Activated naive CD4-positive, alpha-beta T cell treated with anti-CD3 and anti-CD28 coated beads for 36 hours (primary cell): Measurements from ENCODE around the gene NR2F6. TPM values are rescaled to one million over a fixed set of nuclear protein-coding genes. Genes with fewer than 3 reads are reported as not detected.
A peak's percentile ranks its signal among the peaks of the same experiment; 100 is the strongest.

Source experiments
- CTCF ChIA-PET: fragments of 350-600 bp; sonication (Branson Sonifier 250); formaldehyde crosslinking; loops from one replicate; lab custom pipeline; 2021; ENCODE audit warnings: antibody characterized with exemption; lab: Charles Lee
- DNase-seq: peaks from one replicate; pipeline ENCODE4 v3.0.0-alpha.2; 2020
- H3K27ac Mint-ChIP-seq: one replicate; pipeline ENCODE4 v1.8.0; 2021; ENCODE audit warnings: mild to moderate bottlenecking, mixed read lengths
- H3K27me3 Mint-ChIP-seq: one replicate; pipeline ENCODE4 v1.8.0; 2021; ENCODE audit warnings: low read depth, mixed read lengths
- H3K36me3 Mint-ChIP-seq: one replicate; pipeline ENCODE4 v1.8.0; 2021; ENCODE audit warnings: low read depth, mixed read lengths
- H3K4me1 Mint-ChIP-seq: one replicate; pipeline ENCODE4 v1.8.0; 2021; ENCODE audit warnings: low read depth, mixed read lengths
- H3K4me3 Mint-ChIP-seq: one replicate; pipeline ENCODE4 v1.8.0; 2021; ENCODE audit warnings: mild to moderate bottlenecking, moderate library complexity, mixed read lengths
- H3K9me3 Mint-ChIP-seq: one replicate; pipeline ENCODE4 v1.8.0; 2021; ENCODE audit warnings: mixed read lengths
- intact Hi-C: fragments of 100-400 bp; cut with micrococcal nuclease; formaldehyde crosslinking; loops from one replicate; pipeline ENCODE4 v1.15.1; 2023
- total RNA-seq, 2 experiments: library from RNA; stranded (reverse); gene quantifications; one replicate each; pipeline ENCODE4 v1.2.3, GENCODE V29; 2021

The NR2F6 gene
- total RNA-seq, 2 experiments from 2014 or later: 5.3 to 6.0 TPM

DNA sequence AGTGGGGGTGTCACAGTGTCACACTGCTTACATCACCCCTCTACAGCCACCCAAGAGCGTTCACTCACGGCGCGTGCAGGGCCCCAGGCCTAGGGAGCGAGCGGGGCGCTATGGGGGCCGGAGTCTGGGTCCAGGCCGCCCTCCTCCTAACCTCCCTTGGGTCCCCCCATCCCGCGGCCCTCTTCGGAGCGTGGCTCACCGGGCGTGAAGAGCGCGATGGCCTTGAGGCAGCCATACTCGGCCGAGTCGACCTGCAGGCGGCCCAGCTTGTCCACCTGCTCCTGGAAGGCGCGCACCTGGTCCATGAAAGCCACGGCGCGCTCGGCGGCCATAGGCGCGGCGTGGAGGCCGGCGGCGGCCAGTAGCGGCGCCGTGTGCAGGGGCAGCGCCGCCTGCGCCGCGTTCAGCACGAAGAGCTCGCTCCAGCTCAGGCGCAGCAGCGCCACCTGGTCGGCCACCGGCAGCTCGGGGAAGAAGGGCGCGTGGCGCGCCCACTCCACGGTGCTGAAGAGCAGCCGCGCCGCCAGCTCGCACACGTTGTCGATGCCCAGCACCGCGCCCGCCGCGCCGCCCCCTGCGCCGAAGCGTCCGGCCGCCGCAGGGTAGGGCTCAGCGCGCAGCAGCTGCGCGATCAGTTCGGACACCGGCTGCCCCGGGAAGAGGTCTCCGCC, 10.3 kb downstream of the NR2F6 start:
- H3K27me3 Mint-ChIP-seq: no peaks in the 10 kb centered on the region
- peak; percentile 79 for DNase-seq
- H3K4me1 Mint-ChIP-seq: peaks cover 19% of the 10 kb centered on the region
- H3K4me3 Mint-ChIP-seq: peak overlapping the region; percentile 83
- peak overlapping the region; percentile 68 for H3K27ac Mint-ChIP-seq
- intact Hi-C loops: loop anchor here (1.0 to 5.0 kb wide), 5 partner anchors 9 to 161 kb away; partner anchors contain the start of genes HAUS8, MYO9B and OCEL1
- H3K9me3 Mint-ChIP-seq: no peaks in the 10 kb centered on the region
- CTCF ChIA-PET: interaction anchor here (0.6 to 2.0 kb wide), 6 partner anchors 9 to 155 kb away, joined by 3 to 7 read pairs (median 3); partner anchors contain the start of gene USE1
- H3K36me3 Mint-ChIP-seq: peaks cover 7% of the 10 kb centered on the region

DNA sequence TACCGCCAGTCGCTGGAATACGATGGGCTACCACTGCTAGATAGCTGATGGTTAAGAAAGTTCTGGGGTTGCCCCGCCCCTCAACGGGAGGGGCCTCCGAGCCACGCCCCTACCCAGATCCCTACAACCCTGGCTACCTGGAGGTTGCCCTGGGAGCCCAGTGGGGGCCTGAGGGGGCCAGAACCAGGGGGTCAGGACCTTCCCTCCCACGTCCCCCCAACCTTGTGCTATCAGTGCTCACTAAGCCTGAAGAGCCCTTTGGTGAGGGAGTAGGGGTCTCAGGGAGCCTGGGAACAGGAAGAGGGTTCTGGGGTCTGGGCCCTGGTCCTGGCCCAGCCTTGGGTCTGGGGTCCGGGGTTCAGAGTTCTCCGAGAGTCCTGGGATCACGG, 10.8 kb downstream of the NR2F6 start:
- Mint-ChIP-seq H3K27ac (peak overlapping the region; percentile 68), H3K4me1 (peaks cover 19% of the 10 kb centered on the region), H3K9me3 (no peaks in the 10 kb centered on the region), H3K4me3 (peak overlapping the region; percentile 83), H3K27me3 (no peaks in the 10 kb centered on the region), H3K36me3 (peaks cover 7% of the 10 kb centered on the region)
- peak; percentile 82 for DNase-seq
- intact Hi-C loops: loop anchor here (1.0 to 5.0 kb wide), 5 partner anchors 9 to 160 kb away; partner anchors contain the start of genes HAUS8, MYO9B and OCEL1
- CTCF ChIA-PET: interaction anchor here (0.6 to 2.0 kb wide), 5 partner anchors 8 to 33 kb away, joined by 3 to 7 read pairs (median 3); partner anchors contain the start of gene USE1

DNA sequence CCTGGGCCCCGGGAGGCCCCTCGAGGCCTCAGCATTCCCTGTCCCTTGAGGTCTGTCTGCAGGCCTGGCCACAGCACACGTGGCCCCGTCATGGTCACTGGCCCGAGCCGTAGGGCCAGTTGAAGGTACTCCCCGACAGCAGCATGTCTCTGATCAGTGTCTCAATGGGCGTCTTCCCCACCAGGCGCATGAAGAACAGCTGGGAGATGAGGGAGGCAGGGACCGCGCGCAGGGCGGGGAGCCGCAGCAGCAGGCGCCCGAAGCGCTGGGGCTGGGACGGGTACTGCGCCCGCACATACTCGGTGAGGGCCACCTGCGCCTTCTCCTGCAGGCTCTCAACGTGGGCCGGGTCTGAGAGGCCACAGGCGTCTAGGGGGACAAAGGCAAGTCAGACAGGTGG, 13.5 kb downstream of the NR2F6 start:
- intact Hi-C loops: no loop called here

DNA sequence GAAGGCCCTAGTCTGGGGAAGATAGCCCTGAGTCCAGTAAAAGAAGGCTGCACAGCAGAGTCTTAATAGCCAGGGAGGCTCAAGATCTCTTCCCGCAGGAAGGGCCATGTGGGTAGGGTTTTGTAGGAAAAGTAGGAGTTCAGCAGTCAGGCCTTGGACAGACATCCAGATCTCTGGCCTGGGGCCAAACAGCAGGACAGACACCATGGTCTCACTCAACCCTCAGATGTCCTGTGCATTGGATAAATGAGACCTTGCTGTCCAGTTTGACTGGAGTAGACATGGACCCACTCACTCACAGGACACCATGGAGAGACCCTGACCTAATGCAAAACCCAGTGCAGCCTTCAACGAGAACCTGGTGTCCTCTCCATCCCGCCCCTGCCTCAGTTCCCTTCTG, 15.8 kb downstream of the NR2F6 start:
- CTCF ChIA-PET: no interaction called here
- DNase-seq: no peak
- Mint-ChIP-seq H3K4me3 (no peak overlapping the region), H3K27me3 (no peaks in the 10 kb centered on the region), H3K9me3 (no peaks in the 10 kb centered on the region), H3K27ac (no peak overlapping the region), H3K36me3 (peaks cover 7% of the 10 kb centered on the region), H3K4me1 (peaks cover 24% of the 10 kb centered on the region)
- intact Hi-C loops: no loop called here

More for the DNA sequence above, 13.5 kb downstream of the NR2F6 start:
- Mint-ChIP-seq H3K4me1 (peaks cover 21% of the 10 kb centered on the region), H3K9me3 (no peaks in the 10 kb centered on the region), H3K27ac (no peak overlapping the region), H3K4me3 (no peak overlapping the region), H3K27me3 (no peaks in the 10 kb centered on the region), H3K36me3 (peaks cover 7% of the 10 kb centered on the region)
- CTCF ChIA-PET: no interaction called here
- DNase-seq: no peak

DNA sequence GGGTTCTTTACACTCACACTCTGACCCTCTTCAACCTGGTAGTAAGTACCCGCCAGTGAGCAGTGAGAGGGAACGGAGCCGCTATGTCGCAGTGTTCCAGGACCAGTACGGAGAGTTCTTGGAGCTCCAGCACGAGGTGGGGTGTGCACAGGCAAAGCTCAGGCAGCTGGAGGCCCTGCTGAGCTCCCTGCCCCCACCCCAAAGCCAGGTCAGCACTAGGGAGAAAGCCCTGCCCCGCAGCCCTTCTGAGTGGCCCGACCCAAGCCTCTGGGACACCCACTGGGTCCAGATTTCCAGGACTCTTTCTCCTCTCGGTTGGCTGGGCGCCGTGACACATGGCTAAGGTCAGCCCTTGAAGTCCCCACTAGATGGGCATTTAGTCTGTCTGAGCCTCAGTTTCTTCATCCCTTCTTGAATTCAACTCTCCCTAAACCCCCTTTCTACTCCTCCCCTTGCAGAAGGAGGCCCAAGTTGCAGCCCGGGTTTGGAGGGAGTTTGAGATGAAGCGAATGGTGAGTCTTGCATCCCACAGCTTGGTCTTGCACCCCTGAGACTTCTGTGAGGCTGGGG, 17.8 kb downstream of the NR2F6 start:
- Mint-ChIP-seq H3K4me3 (peak overlapping the region; percentile 12), H3K36me3 (peaks cover 3% of the 10 kb centered on the region), H3K9me3 (no peaks in the 10 kb centered on the region), H3K4me1 (peaks cover 10% of the 10 kb centered on the region), H3K27ac (no peak overlapping the region), H3K27me3 (no peaks in the 10 kb centered on the region)
- DNase-seq: no peak
- CTCF ChIA-PET: interaction anchor here (1.4 kb wide), 1 partner anchor 159 kb away, joined by 3 read pairs; no protein-coding TSS in a partner anchor
- intact Hi-C loops: no loop called here

DNA sequence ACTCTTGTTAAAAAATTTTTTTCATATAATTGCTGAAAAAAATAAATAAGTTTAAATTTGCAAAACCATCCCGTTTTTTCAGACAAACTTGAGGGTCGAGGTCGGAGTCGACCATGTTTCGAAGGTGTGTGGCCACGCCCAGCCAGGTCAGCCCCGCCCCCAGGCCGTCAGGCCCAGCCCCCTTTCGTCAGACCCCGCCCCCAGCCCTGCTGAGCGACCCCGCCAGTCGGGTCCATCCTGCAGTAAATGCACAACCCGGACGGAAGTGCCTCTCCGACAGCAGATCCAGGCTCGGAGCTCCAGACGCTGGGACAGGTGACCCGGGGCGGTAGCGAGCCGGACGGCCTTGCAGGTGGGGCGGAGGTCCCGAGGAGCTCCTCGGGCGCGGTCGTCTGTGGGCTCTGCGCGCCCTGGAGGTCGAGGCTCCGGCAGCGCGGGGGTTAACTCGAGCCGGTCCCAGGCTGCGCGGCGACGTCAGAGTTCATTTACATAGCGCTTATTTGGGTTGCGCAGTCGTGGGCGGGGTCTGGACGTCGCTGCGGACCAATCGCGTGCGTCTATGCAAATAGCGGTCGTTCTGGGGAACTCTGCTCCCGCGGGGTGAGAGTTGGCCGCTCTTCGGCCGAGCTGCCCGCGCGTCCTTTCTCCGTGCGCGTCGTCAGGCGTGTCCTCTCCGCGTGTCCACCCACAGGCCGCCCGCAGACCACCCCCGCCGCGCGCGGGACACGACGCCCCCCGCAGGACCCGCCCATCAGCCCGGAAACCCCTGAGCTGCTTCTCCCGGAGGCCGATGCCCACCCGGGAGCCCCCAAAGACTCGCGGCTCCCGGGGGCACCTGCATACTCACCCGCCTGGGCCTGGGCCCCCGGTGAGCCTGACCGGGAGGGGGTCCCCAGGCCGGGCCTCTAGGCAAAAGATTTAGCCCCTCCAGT, 19.5 kb downstream of the NR2F6 start, which contains the start of gene OCEL1:
Gene OCEL1, plus strand, starts transcription at position 225 of the 932 bp plus-strand sequence. Its CDS starts 22 bp downstream, at position 247.
- CTCF ChIA-PET: interaction anchor here (1.1 to 2.1 kb wide), 4 partner anchors 10 to 158 kb away, joined by 3 to 5 read pairs (median 4); no protein-coding TSS in a partner anchor
- peak within 1 kb of the TSS; percentile 83 for H3K4me3 Mint-ChIP-seq
- DNase-seq: peak; percentile 98
- H3K27me3 Mint-ChIP-seq: no peaks in the 10 kb centered on the region
- intact Hi-C loops: loop anchor here (1.0 kb wide), 7 partner anchors 9 to 329 kb away; partner anchors contain the start of genes BABAM1, COLGALT1, DDA1 and HAUS8
- H3K9me3 Mint-ChIP-seq: no peaks in the 10 kb centered on the region
- peak within 1 kb of the TSS; percentile 90 for H3K27ac Mint-ChIP-seq
- no peaks in the 10 kb centered on the region for H3K36me3 Mint-ChIP-seq
- H3K4me1 Mint-ChIP-seq: peaks cover 5% of the 10 kb centered on the region

DNA sequence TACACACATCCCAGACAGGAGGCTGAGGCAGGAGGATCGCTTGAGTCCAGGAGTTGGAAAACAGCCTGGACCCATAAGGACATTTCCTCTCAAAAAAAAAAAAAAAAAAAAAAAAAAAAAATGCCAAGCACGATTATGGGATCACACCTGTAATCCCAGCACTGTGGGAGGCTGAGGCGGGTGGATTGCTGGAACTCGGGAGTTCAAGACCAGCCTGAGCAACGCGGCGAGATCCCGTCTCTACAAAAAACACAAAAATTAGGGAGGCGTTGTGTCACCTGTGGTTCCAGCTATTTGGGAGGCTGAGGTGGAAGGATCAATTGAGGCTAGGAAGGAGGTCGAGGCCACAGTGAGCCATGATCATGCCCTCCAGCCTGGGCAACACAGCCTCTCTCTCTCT, 20.7 kb downstream of the NR2F6 start:
- H3K4me1 Mint-ChIP-seq: peaks cover 5% of the 10 kb centered on the region
- H3K36me3 Mint-ChIP-seq: no peaks in the 10 kb centered on the region
- CTCF ChIA-PET: interaction anchor here (0.6 to 2.1 kb wide), 2 partner anchors 9 to 121 kb away, joined by 4 read pairs; no protein-coding TSS in a partner anchor
- H3K27me3 Mint-ChIP-seq: no peaks in the 10 kb centered on the region
- H3K9me3 Mint-ChIP-seq: no peaks in the 10 kb centered on the region
- DNase-seq: no peak
- no peak overlapping the region for H3K27ac Mint-ChIP-seq
- peak overlapping the region; percentile 46 for H3K4me3 Mint-ChIP-seq
- intact Hi-C loops: no loop called here

DNA sequence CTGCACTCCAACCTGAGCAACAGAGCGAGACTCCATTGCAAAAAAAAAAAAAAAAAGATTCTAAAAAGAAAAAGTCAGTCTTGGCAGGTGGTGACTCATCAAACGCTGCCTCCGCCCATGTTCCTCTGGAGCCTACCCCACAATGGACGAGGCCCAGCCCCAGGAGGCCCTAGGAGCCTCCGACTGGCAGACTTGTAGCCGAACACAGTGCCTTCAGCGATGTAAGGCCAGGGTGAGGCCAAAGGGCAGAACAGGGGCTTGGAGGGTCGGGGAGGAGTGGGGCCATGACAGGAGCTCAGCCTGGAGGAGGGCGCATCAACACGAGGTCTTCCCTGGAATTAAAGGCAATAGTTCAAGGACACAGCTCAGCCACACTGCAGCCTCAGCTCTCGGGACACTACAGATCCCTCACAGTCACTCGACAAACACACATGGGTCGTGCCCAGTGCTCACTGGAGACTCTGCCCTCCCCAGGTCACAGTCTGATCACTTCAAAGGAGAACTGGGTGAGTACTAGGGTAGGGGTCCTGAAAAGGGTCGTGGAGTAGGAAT, 25.4 kb downstream of the NR2F6 start:
- Mint-ChIP-seq H3K9me3 (no peaks in the 10 kb centered on the region), H3K4me3 (no peak overlapping the region), H3K27me3 (no peaks in the 10 kb centered on the region), H3K27ac (no peak overlapping the region), H3K36me3 (peaks cover 17% of the 10 kb centered on the region), H3K4me1 (peaks cover 3% of the 10 kb centered on the region)
- DNase-seq: no peak
- intact Hi-C loops: no loop called here
- CTCF ChIA-PET: no interaction called here

DNA sequence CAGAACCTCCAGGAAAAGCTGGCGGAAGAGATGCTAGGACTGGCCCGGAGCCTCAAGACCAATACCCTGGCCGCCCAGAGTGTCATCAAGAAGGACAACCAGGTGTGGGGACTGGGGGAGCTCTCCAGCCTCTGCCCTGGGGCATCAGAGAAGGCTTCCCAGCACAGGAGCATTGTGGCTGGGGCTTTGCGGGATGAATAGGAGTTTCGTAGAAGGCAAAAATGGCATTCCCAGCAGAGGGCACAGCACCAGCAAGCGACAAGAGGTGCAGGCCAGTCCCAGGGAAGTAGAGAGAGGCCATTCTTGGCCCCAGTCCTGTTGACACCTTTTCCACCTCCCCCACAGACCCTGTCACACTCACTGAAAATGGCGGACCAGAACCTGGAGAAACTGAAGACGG, 26.4 kb downstream of the NR2F6 start:
- no peaks in the 10 kb centered on the region for H3K27me3 Mint-ChIP-seq
- H3K4me3 Mint-ChIP-seq: no peak overlapping the region
- no peaks in the 10 kb centered on the region for H3K9me3 Mint-ChIP-seq
- H3K36me3 Mint-ChIP-seq: peaks cover 17% of the 10 kb centered on the region
- intact Hi-C loops: loop anchor here (5.0 kb wide), 1 partner anchor 63 kb away; the partner anchor contains the start of gene ANKLE1
- DNase-seq: no peak
- no peak overlapping the region for H3K27ac Mint-ChIP-seq
- CTCF ChIA-PET: no interaction called here
- peaks cover 9% of the 10 kb centered on the region for H3K4me1 Mint-ChIP-seq

DNA sequence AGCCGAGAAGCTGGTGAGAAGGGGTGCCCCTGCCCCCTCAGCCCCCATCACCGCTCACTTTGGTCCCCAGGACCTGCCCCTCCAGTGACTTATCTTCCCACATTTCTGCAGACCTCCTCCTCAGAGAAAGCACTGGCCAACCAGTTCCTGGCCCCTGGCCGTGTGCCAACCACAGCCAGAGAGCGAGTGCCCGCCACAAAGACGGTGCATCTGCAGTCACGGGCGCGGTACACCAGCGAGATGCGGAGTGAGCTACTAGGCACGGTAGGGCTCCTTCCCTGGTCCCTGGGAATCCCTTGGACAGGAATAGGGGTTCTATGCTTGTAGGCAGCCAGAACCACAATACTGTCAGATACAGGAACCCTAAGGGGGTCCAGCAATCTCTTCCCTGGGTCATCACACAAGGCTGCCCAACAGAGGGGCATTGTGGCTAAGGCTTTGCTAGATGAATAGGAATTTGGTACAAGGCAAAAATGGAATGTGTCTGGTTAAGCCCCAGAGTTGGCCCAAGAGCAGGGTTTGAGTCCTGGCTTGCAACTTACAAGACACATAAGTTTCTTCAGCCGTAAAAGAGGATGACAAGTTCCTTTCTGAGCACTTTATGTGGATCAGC, 29.6 kb downstream of the NR2F6 start:
- peaks cover 10% of the 10 kb centered on the region for H3K4me1 Mint-ChIP-seq
- no peaks in the 10 kb centered on the region for H3K27me3 Mint-ChIP-seq
- intact Hi-C loops: loop anchor here (5.0 kb wide), 1 partner anchor 66 kb away; the partner anchor contains the start of gene ANKLE1
- peak overlapping the region; percentile 97 for H3K27ac Mint-ChIP-seq
- no peak for DNase-seq
- peaks cover 19% of the 10 kb centered on the region for H3K36me3 Mint-ChIP-seq
- no peaks in the 10 kb centered on the region for H3K9me3 Mint-ChIP-seq
- peak overlapping the region; percentile 85 for H3K4me3 Mint-ChIP-seq
- CTCF ChIA-PET: interaction anchor here (0.7 to 1.3 kb wide), 2 partner anchors 10 to 25 kb away, joined by 4 read pairs; partner anchors contain the start of gene OCEL1
